Stimulated activated naive CD8-positive, alpha-beta T cell treated with anti-CD3 and anti-CD28 coated beads, Interleukin-15, Interleukin-2, amounts not matched to agents 100 ng/mL and 50 ng/mL, for 24 hours (primary cell): Measurements from ENCODE around the gene LRRC1.

ENCODE experiments used
- H3K27ac Mint-ChIP-seq: one replicate; pipeline ENCODE4 v1.8.0; 2021; ENCODE audit warnings: mild to moderate bottlenecking, mixed read lengths
- H3K27me3 Mint-ChIP-seq: one replicate; pipeline ENCODE4 v1.8.0; 2021; ENCODE audit warnings: mixed read lengths
- H3K36me3 Mint-ChIP-seq: one replicate; pipeline ENCODE4 v1.8.0; 2021; ENCODE audit warnings: low read depth, mixed read lengths
- H3K4me1 Mint-ChIP-seq: one replicate; pipeline ENCODE4 v1.8.0; 2021; ENCODE audit warnings: low read depth, mixed read lengths
- H3K4me3 Mint-ChIP-seq: one replicate; pipeline ENCODE4 v1.8.0; 2021; ENCODE audit warnings: mild to moderate bottlenecking, mixed read lengths
- H3K9me3 Mint-ChIP-seq: one replicate; pipeline ENCODE4 v1.8.0; 2021; ENCODE audit warnings: mixed read lengths

LRRC1 gene

GRCh38 chr6:53794720-53795339 is at the start of gene LRRC1:
Gene LRRC1, plus strand, starts transcription at chr6:53795005. Its CDS starts 252 bp downstream, at chr6:53795257.
- H3K27me3 Mint-ChIP-seq, result peaks cover 25% of the 10 kb centered on the region
- no peaks in the 10 kb centered on the region for H3K36me3 Mint-ChIP-seq
- peak within 1 kb of the TSS; percentile 94 for H3K4me3 Mint-ChIP-seq
- no peaks in the 10 kb centered on the region for H3K9me3 Mint-ChIP-seq
- H3K27ac Mint-ChIP-seq, result peak within 1 kb of the TSS; percentile 85
- H3K4me1 Mint-ChIP-seq, result peaks cover 25% of the 10 kb centered on the region

GRCh38 chr6:53746442-53747103 is 48.2 kb upstream of the LRRC1 start:
- H3K27me3 Mint-ChIP-seq, result no peaks in the 10 kb centered on the region
- H3K4me1 Mint-ChIP-seq, result peaks cover 5% of the 10 kb centered on the region
- H3K9me3 Mint-ChIP-seq, result no peaks in the 10 kb centered on the region
- no peak overlapping the region for H3K27ac Mint-ChIP-seq
- no peak overlapping the region for H3K4me3 Mint-ChIP-seq
- H3K36me3 Mint-ChIP-seq, result no peaks in the 10 kb centered on the region

- Mint-ChIP-seq H3K9me3 (no peaks in the 10 kb centered on the region), H3K27ac (no peak overlapping the region), H3K4me1 (no peaks in the 10 kb centered on the region), H3K36me3 (no peaks in the 10 kb centered on the region), H3K27me3 (no peaks in the 10 kb centered on the region), H3K4me3 (no peak overlapping the region)
These were observed 44.7 kb upstream of the LRRC1 start for GRCh38 chr6:53750052-53750650.

- Mint-ChIP-seq H3K4me3 (no peak overlapping the region), H3K27ac (no peak overlapping the region), H3K4me1 (no peaks in the 10 kb centered on the region), H3K36me3 (no peaks in the 10 kb centered on the region), H3K27me3 (no peaks in the 10 kb centered on the region), H3K9me3 (no peaks in the 10 kb centered on the region)
These were observed 43.4 kb upstream of the LRRC1 start for GRCh38 chr6:53751417-53751816.

GRCh38 chr6:53752440-53752839 is 42.4 kb upstream of the LRRC1 start:
- Mint-ChIP-seq H3K36me3 (no peaks in the 10 kb centered on the region), H3K4me1 (no peaks in the 10 kb centered on the region), H3K27ac (no peak overlapping the region), H3K4me3 (no peak overlapping the region), H3K9me3 (no peaks in the 10 kb centered on the region), H3K27me3 (no peaks in the 10 kb centered on the region)

GRCh38 chr6:53752856-53753255 is 41.9 kb upstream of the LRRC1 start:
- H3K4me3 Mint-ChIP-seq, result no peak overlapping the region

GRCh38 chr6:53754330-53754729 is 40.5 kb upstream of the LRRC1 start:
- Mint-ChIP-seq H3K27ac (no peak overlapping the region), H3K36me3 (no peaks in the 10 kb centered on the region), H3K9me3 (no peaks in the 10 kb centered on the region), H3K27me3 (no peaks in the 10 kb centered on the region), H3K4me1 (no peaks in the 10 kb centered on the region), H3K4me3 (no peak overlapping the region)

More at GRCh38 chr6:53752856-53753255, 41.9 kb upstream of the LRRC1 start:
- Mint-ChIP-seq H3K27me3 (no peaks in the 10 kb centered on the region), H3K4me1 (no peaks in the 10 kb centered on the region), H3K36me3 (no peaks in the 10 kb centered on the region), H3K9me3 (no peaks in the 10 kb centered on the region), H3K27ac (no peak overlapping the region)

- no peaks in the 10 kb centered on the region for H3K36me3 Mint-ChIP-seq
- H3K4me1 Mint-ChIP-seq, result no peaks in the 10 kb centered on the region
- no peak overlapping the region for H3K27ac Mint-ChIP-seq
- H3K4me3 Mint-ChIP-seq, result no peak overlapping the region
- H3K9me3 Mint-ChIP-seq, result no peaks in the 10 kb centered on the region
- no peaks in the 10 kb centered on the region for H3K27me3 Mint-ChIP-seq
These were observed 38.4 kb upstream of the LRRC1 start for GRCh38 chr6:53756396-53756795.

GRCh38 chr6:53758496-53758895 is 36.3 kb upstream of the LRRC1 start:
- no peaks in the 10 kb centered on the region for H3K9me3 Mint-ChIP-seq

GRCh38 chr6:53761036-53761435 is 33.8 kb upstream of the LRRC1 start:
- Mint-ChIP-seq H3K27me3 (peaks cover 13% of the 10 kb centered on the region), H3K9me3 (no peaks in the 10 kb centered on the region), H3K4me3 (no peak overlapping the region), H3K4me1 (no peaks in the 10 kb centered on the region), H3K27ac (no peak overlapping the region), H3K36me3 (no peaks in the 10 kb centered on the region)

More at GRCh38 chr6:53758496-53758895, 36.3 kb upstream of the LRRC1 start:
- Mint-ChIP-seq H3K36me3 (no peaks in the 10 kb centered on the region), H3K27ac (no peak overlapping the region), H3K4me1 (no peaks in the 10 kb centered on the region), H3K27me3 (peaks cover 6% of the 10 kb centered on the region), H3K4me3 (no peak overlapping the region)

GRCh38 chr6:53765270-53765669 is 29.5 kb upstream of the LRRC1 start:
- Mint-ChIP-seq H3K36me3 (no peaks in the 10 kb centered on the region), H3K27ac (no peak overlapping the region), H3K27me3 (peaks cover 15% of the 10 kb centered on the region), H3K4me3 (no peak overlapping the region), H3K9me3 (no peaks in the 10 kb centered on the region), H3K4me1 (no peaks in the 10 kb centered on the region)

GRCh38 chr6:53766930-53767329 is 27.9 kb upstream of the LRRC1 start:
- peaks cover 15% of the 10 kb centered on the region for H3K27me3 Mint-ChIP-seq
- H3K4me1 Mint-ChIP-seq, result no peaks in the 10 kb centered on the region
- no peak overlapping the region for H3K27ac Mint-ChIP-seq
- no peaks in the 10 kb centered on the region for H3K9me3 Mint-ChIP-seq
- no peak overlapping the region for H3K4me3 Mint-ChIP-seq
- H3K36me3 Mint-ChIP-seq, result no peaks in the 10 kb centered on the region

- H3K4me3 Mint-ChIP-seq, result no peak overlapping the region
- no peaks in the 10 kb centered on the region for H3K36me3 Mint-ChIP-seq
- no peaks in the 10 kb centered on the region for H3K4me1 Mint-ChIP-seq
These were observed 26.9 kb upstream of the LRRC1 start for GRCh38 chr6:53767941-53768340.

GRCh38 chr6:53768636-53769035 is 26.2 kb upstream of the LRRC1 start:
- Mint-ChIP-seq H3K4me1 (no peaks in the 10 kb centered on the region), H3K27ac (no peak overlapping the region), H3K36me3 (no peaks in the 10 kb centered on the region), H3K27me3 (peaks cover 8% of the 10 kb centered on the region), H3K9me3 (no peaks in the 10 kb centered on the region), H3K4me3 (no peak overlapping the region)

More at GRCh38 chr6:53767941-53768340, 26.9 kb upstream of the LRRC1 start:
- no peak overlapping the region for H3K27ac Mint-ChIP-seq
- peaks cover 15% of the 10 kb centered on the region for H3K27me3 Mint-ChIP-seq
- H3K9me3 Mint-ChIP-seq, result no peaks in the 10 kb centered on the region

GRCh38 chr6:53770780-53771249 is 24.0 kb upstream of the LRRC1 start:
- Mint-ChIP-seq H3K27me3 (peaks cover 5% of the 10 kb centered on the region), H3K27ac (no peak overlapping the region), H3K4me3 (no peak overlapping the region), H3K4me1 (no peaks in the 10 kb centered on the region), H3K9me3 (no peaks in the 10 kb centered on the region), H3K36me3 (peaks cover 4% of the 10 kb centered on the region)
